ENCODE results near the gene AP1B1. TPM values are rescaled to one million over a fixed set of nuclear protein-coding genes. Genes with fewer than 3 reads are reported as not detected.

Gene AP1B1
- total RNA-seq, 2 donors from 2014 or later, result 45.5 to 66.9 TPM

GRCh38 chr22:29336751-29337490, 51.4 kb downstream of the AP1B1 start:
- no peak overlapping the region for H3K4me3 ChIP-seq
- no peaks in the 10 kb centered on the region for H3K27me3 ChIP-seq
- intact Hi-C loops (cut with DNase I), result no loop called here
- TF ChIP-seq POLR2A (IDR thresholded peaks at IDR 0.05) (no peak), CTCF (IDR thresholded peaks at IDR 0.05) (no peak)
- H3K9me3 ChIP-seq, result no peaks in the 10 kb centered on the region
- H3K4me1 ChIP-seq, result peaks cover 12% of the 10 kb centered on the region
- no peak for DNase-seq
- no peak for ATAC-seq
- peaks cover 8 to 34% of the 10 kb centered on the region in 2 donors for H3K36me3 ChIP-seq (replicated peaks in 1 of 2; ENCODE audit: insufficient read depth in 1 of 2, low read depth in 2 of 2)
- no peak overlapping the region for H3K27ac ChIP-seq
- 79 to 91% methylated on average over 9 to 14 of the region's 14 CpGs for WGBS, 2 donors

- no peak for TF ChIP-seq POLR2A (IDR thresholded peaks at IDR 0.05)
- TF ChIP-seq CTCF (IDR thresholded peaks at IDR 0.05), result no peak
- 91 to 93% methylated on average over 11 of the region's 11 CpGs for WGBS, 2 donors
- intact Hi-C loops (cut with DNase I), result no loop called here
- DNase-seq, result no peak
- H3K4me1 ChIP-seq, result no peaks in the 10 kb centered on the region
- ATAC-seq, result no peak
- no peak overlapping the region for H3K27ac ChIP-seq
- H3K4me3 ChIP-seq, result no peak overlapping the region
- H3K9me3 ChIP-seq, result no peaks in the 10 kb centered on the region
- H3K27me3 ChIP-seq, result no peaks in the 10 kb centered on the region
- H3K36me3 ChIP-seq (replicated peaks in 1 of 2; ENCODE audit: insufficient read depth in 1 of 2, low read depth in 2 of 2), result peaks cover 8 to 33% of the 10 kb centered on the region in 2 donors
These were observed 52.7 kb downstream of the AP1B1 start for GRCh38 chr22:29335656-29336055.

GRCh38 chr22:29334696-29335344, 53.5 kb downstream of the AP1B1 start:
- Histone ChIP-seq H3K4me1 (no peaks in the 10 kb centered on the region), H3K9me3 (no peaks in the 10 kb centered on the region), H3K36me3 (replicated peaks in 1 of 2; ENCODE audit: insufficient read depth in 1 of 2, low read depth in 2 of 2) (peaks cover 8 to 37% of the 10 kb centered on the region in 2 donors), H3K27ac (no peak overlapping the region), H3K4me3 (no peak overlapping the region), H3K27me3 (no peaks in the 10 kb centered on the region)
- TF ChIP-seq POLR2A (IDR thresholded peaks at IDR 0.05) (no peak), CTCF (IDR thresholded peaks at IDR 0.05) (no peak)
- WGBS, 2 donors, result 83 to 84% methylated on average over 7 to 12 of the region's 12 CpGs
- no peak for ATAC-seq
- intact Hi-C loops (cut with DNase I), result no loop called here
- no peak for DNase-seq

GRCh38 chr22:29334148-29334547, 54.2 kb downstream of the AP1B1 start:
- H3K36me3 ChIP-seq (replicated peaks in 1 of 2; ENCODE audit: insufficient read depth in 1 of 2, low read depth in 2 of 2), result peaks cover 8 to 43% of the 10 kb centered on the region in 2 donors
- ATAC-seq, result no peak
- no peaks in the 10 kb centered on the region for H3K9me3 ChIP-seq
- TF ChIP-seq POLR2A (IDR thresholded peaks at IDR 0.05), result no peak
- TF ChIP-seq CTCF (IDR thresholded peaks at IDR 0.05), result no peak
- no peaks in the 10 kb centered on the region for H3K4me1 ChIP-seq
- H3K27ac ChIP-seq, result no peak overlapping the region
- intact Hi-C loops (cut with DNase I), result no loop called here
- 93 to 100% methylated on average over 1 to 7 of the region's 7 CpGs for WGBS, 2 donors
- H3K4me3 ChIP-seq, result no peak overlapping the region
- no peaks in the 10 kb centered on the region for H3K27me3 ChIP-seq
- no peak for DNase-seq

Measured in body of pancreas (tissue), 4 donors.